HepG2 (cell line): ENCODE measurements around the gene UBXN2A. TPM values are rescaled to one million over a fixed set of nuclear protein-coding genes. Genes with fewer than 3 reads are reported as not detected.
A peak's percentile ranks its signal among the peaks of the same experiment; 100 is the strongest.

ENCODE experiments used
- ATAC-seq: fragments of 200-7000 bp; cut with Tn5 transposase; 3 replicates; pipeline ENCODE4 v1.9.1; 2020; ENCODE audit warnings: mild to moderate bottlenecking, moderate library complexity
- BruUV-seq: library from RNA; stranded (reverse); fragments of 400-500 nt; replicated peaks from 2 replicates; lab custom pipeline; 2021; lab: Mats Ljungman, UMichigan
- CTCF ChIA-PET: fragments of 300-600 bp; formaldehyde crosslinking; extraction: SDS; loops from one replicate; lab custom pipeline; 2021; ENCODE audit warnings: low total read pairs, inconsistent platforms, low intra/inter-chr PET ratio; lab: Yijun Ruan, JAX
- POLR2A ChIA-PET: fragments of 350-600 bp; sonication (Branson Sonifier 250); formaldehyde crosslinking; loops from one replicate; lab custom pipeline; 2020; ENCODE audit warnings: antibody characterized with exemption, inconsistent platforms; lab: Yijun Ruan, JAX
- DNase-seq: peaks from one replicate; pipeline ENCODE4 v3.0.0-alpha.2; 2015; ENCODE audit warnings: low spot score
- FAIRE-seq: peaks from 3 replicates; lab custom pipeline; 2011; peaks lifted over from hg19 to GRCh38; lab: Jason Lieb, UNC
- H2AFZ ChIP-seq: one replicate; pipeline ENCODE4 v1.6.1; 2011; ENCODE audit warnings: low read length, inconsistent platforms
- H3K27ac ChIP-seq: fragments of 300-600 bp; 3 replicates; pipeline ENCODE4 v1.8.0; 2011; ENCODE audit warnings: mixed run types, mild to moderate bottlenecking, mixed read lengths, low read length, inconsistent platforms; ENCODE audit not compliant: insufficient read depth; ENCODE audit errors: extremely low read length
- H3K27me3 ChIP-seq, 2 experiments: fragments of 200-600 bp in 1 of 2; 2 replicates in 1 of 2; 3 replicates in 1 of 2; pipeline versions ENCODE4 v1.6.0 to v1.8.0; 2011; ENCODE audit warnings: low read length in 2 of 2, mild to moderate bottlenecking in 2 of 2, moderate library complexity in 2 of 2, inconsistent platforms in 1 of 2; ENCODE audit not compliant: insufficient read depth in 2 of 2, control insufficient read depth in 1 of 2
- H3K36me3 ChIP-seq, 2 experiments: fragments of 200-600 bp in 1 of 2; replicated peaks in 1 of 2; 2 replicates in 1 of 2; 3 replicates in 1 of 2; pipeline versions ENCODE4 v1.5.1 to v1.8.0; 2011; ENCODE audit warnings: low read length in 2 of 2, inconsistent platforms in 1 of 2; ENCODE audit not compliant: insufficient read depth in 2 of 2, control insufficient read depth in 1 of 2
- H3K4me1 ChIP-seq: 2 replicates; pipeline ENCODE4 v1.5.1; 2012; ENCODE audit warnings: low read length, inconsistent platforms; ENCODE audit not compliant: insufficient read depth
- H3K4me2 ChIP-seq: 2 replicates; pipeline ENCODE4 v1.6.0; 2011; ENCODE audit warnings: low read depth, low read length, inconsistent platforms
- H3K4me3 ChIP-seq, 3 experiments: fragments of 200-600 bp in 1 of 3; sonication (generic), shearing (Covaris generic) in 1 of 3; replicated peaks in 1 of 3; 2 replicates each; pipeline ENCODE4 v1.5.1; 2011 to 2016; ENCODE audit warnings: low read length in 3 of 3, inconsistent platforms in 2 of 3, low read depth in 2 of 3, mild to moderate bottlenecking in 2 of 3, control low read depth in 1 of 3, mixed read lengths in 1 of 3; ENCODE audit not compliant: insufficient read depth in 1 of 3
- H3K79me2 ChIP-seq: one replicate; pipeline ENCODE4 v1.6.1; 2011; ENCODE audit warnings: low read length, inconsistent platforms; ENCODE audit not compliant: insufficient read depth
- H3K9ac ChIP-seq: 2 replicates; pipeline ENCODE4 v1.6.0; 2011; ENCODE audit warnings: mild to moderate bottlenecking, low read depth, low read length, inconsistent platforms; ENCODE audit not compliant: insufficient read depth
- H3K9me3 ChIP-seq: 2 replicates; pipeline ENCODE4 v1.5.1; 2012; ENCODE audit warnings: mild to moderate bottlenecking, low read length
- H4K20me1 ChIP-seq: 2 replicates; pipeline ENCODE4 v1.6.0; 2011; ENCODE audit warnings: inconsistent platforms, mild to moderate bottlenecking, low read length, moderate library complexity; ENCODE audit not compliant: insufficient read depth
- EED ChIP-seq: sonication (generic); formaldehyde crosslinking; IDR thresholded peaks from 2 replicates; pipeline ENCODE4 v1.5.0; 2020; ENCODE audit warnings: mild to moderate bottlenecking, missing genetic modification reagents
- ELF4 ChIP-seq: sonication (generic); formaldehyde crosslinking; IDR thresholded peaks from 2 replicates; pipeline ENCODE4 v1.5.0; 2020; ENCODE audit warnings: missing genetic modification reagents, mild to moderate bottlenecking, moderate library complexity, borderline replicate concordance
- FOXO1 ChIP-seq: sonication (generic); formaldehyde crosslinking; IDR thresholded peaks from 2 replicates; pipeline ENCODE4 v1.4.0; 2020; ENCODE audit warnings: missing genetic modification reagents
- HDAC2 ChIP-seq: sonication (generic); formaldehyde crosslinking; IDR thresholded peaks from 2 replicates; pipeline ENCODE4 v1.4.0; 2020; ENCODE audit warnings: missing genetic modification reagents
- KDM4B ChIP-seq: sonication (generic); formaldehyde crosslinking; IDR thresholded peaks from 2 replicates; pipeline ENCODE4 v1.4.0; 2020; ENCODE audit warnings: missing genetic modification reagents
- NFE2 ChIP-seq: sonication (generic); formaldehyde crosslinking; IDR thresholded peaks from 2 replicates; pipeline ENCODE4 v1.4.0; 2020; ENCODE audit warnings: missing genetic modification reagents
- RARG ChIP-seq: sonication (generic); formaldehyde crosslinking; IDR thresholded peaks from 2 replicates; pipeline ENCODE4 v1.4.0; 2020; ENCODE audit warnings: low read depth, mild to moderate bottlenecking, missing genetic modification reagents
- SOX6 ChIP-seq, 2 experiments: fragments of 450-650 bp in 1 of 2; sonication (generic) in 1 of 2; formaldehyde crosslinking in 1 of 2; IDR thresholded peaks; 2 replicates each; pipeline versions ENCODE4 v1.4.0 to v1.6.1; 2017 to 2020; ENCODE audit warnings: antibody characterized with exemption in 1 of 2, mild to moderate bottlenecking in 1 of 2, missing genetic modification reagents in 1 of 2
- TEAD3 ChIP-seq: optimal IDR thresholded peaks from 2 replicates; pipeline ENCODE3; 2016; ENCODE audit warnings: borderline replicate concordance
- ZEB1 ChIP-seq: IDR thresholded peaks from 2 replicates; pipeline ENCODE4 v1.6.1; 2012; ENCODE audit warnings: mild to moderate bottlenecking, low read depth, inconsistent platforms; ENCODE audit not compliant: insufficient replicate concordance
- ZFP91 ChIP-seq: sonication (generic); formaldehyde crosslinking; IDR thresholded peaks from 2 replicates; pipeline ENCODE4 v1.9.0; 2022; ENCODE audit warnings: missing genetic modification reagents, mild to moderate bottlenecking, borderline replicate concordance
- ZNF547 ChIP-seq: sonication (generic); formaldehyde crosslinking; IDR thresholded peaks from 2 replicates; pipeline ENCODE4 v1.5.1; 2020; ENCODE audit warnings: mild to moderate bottlenecking, missing genetic modification reagents
- WGBS: methylation state at CpG from one replicate; pipeline ENCODE4 v1.1.6; 2017; ENCODE audit warnings: low lambda C conversion rate; 5-methylcytosine and 5-hydroxymethylcytosine counted together
- in situ Hi-C: cut with HindIII; loops from 2 replicates; pipeline ENCODE4 v1.10.0; 2017; ENCODE audit warnings: low pct_unique_long_range_greater_than_20kb; ENCODE audit not compliant: extremely low pct_ligation_motif_present
- intact Hi-C: fragments of 100-400 bp; cut with micrococcal nuclease; formaldehyde crosslinking; loops from one replicate; pipeline ENCODE4 v1.10.0; 2022; ENCODE audit not compliant: unreplicated experiment
- polyA plus RNA-seq, 8 experiments: library from polyadenylated mRNA; depleted of rRNA in 3 of 8; stranded (reverse) in 7 of 8; unstranded in 1 of 8; fragments of >200 nt; fragmentation: Illumina TruSeq in 4 of 8; extraction: Trizol in 4 of 8; gene quantifications; 2 replicates each; pipeline versions ENCODE4 v1.2.1 to v1.2.3, GENCODE V29; 2011 to 2016; ENCODE audit warnings: low read depth in 4 of 8, missing spikeins in 1 of 8, mixed read lengths in 1 of 8; ENCODE audit not compliant: insufficient read depth in 1 of 8
- total RNA-seq, 5 experiments: library from RNA; depleted of rRNA; stranded (reverse); fragments of >200 nt; fragmentation: Illumina TruSeq; extraction: Trizol; gene quantifications; 2 replicates each; pipeline ENCODE4 v1.2.3, GENCODE V29; 2016; ENCODE audit warnings: low read depth in 1 of 5
- TF ChIP-seq, protein P1 (sequence below): sonication (generic); formaldehyde crosslinking; IDR thresholded peaks from 2 replicates; pipeline ENCODE4 v1.4.0; 2020; ENCODE audit warnings: missing genetic modification reagents

UBXN2A gene
- total and polyA plus RNA-seq, 2 of the 13 experiments (the other 11 are each of a cell fraction or from before 2014, with no cell fraction given) = 8.3 to 20.9 TPM

GRCh38 chr2:24020244-24020643, 80.0 kb downstream of the UBXN2A start:
- H3K27me3 ChIP-seq = no peaks in the 10 kb centered on the region
- DNase-seq (no peak), FAIRE-seq (no peak), ATAC-seq (no peak)
- no peak overlapping the region for H3K4me3 ChIP-seq
- no TSS peak for BruUV-seq
- no peaks in the 10 kb centered on the region for H4K20me1 ChIP-seq
- no peak overlapping the region for H3K9ac ChIP-seq
- H3K36me3 ChIP-seq = peaks cover 1 to 10% of the 10 kb centered on the region in 2 experiments; a peak in 2 of 5 replicates
- H3K27ac ChIP-seq = no peak overlapping the region
- H3K79me2 ChIP-seq = no peaks in the 10 kb centered on the region
- POLR2A ChIA-PET = interaction anchor here (1.2 kb wide), 1 partner anchor 63 kb away, joined by 4 read pairs; no protein-coding TSS in a partner anchor
- no peak overlapping the region for H2AFZ ChIP-seq
- in situ Hi-C loops = loop anchor here (5.0 to 10.0 kb wide), 2 partner anchors 42 to 145 kb away; no protein-coding TSS in a partner anchor
- no peak for TF ChIP-seq KDM4B (CRISPR knock-in tag)
- no peak for TF ChIP-seq NFE2 (CRISPR knock-in tag)
- no peak for TF ChIP-seq RARG (CRISPR knock-in tag)
- TF ChIP-seq, all 625 proteins: peak for 0
- Histone ChIP-seq H3K4me1 (peaks cover 55% of the 10 kb centered on the region), H3K9me3 (no peaks in the 10 kb centered on the region), H3K4me2 (no peak overlapping the region)
- 89% methylated on average over 4 of the region's 4 CpGs for WGBS
- CTCF ChIA-PET = interaction anchor here (3.2 to 3.4 kb wide), 2 partner anchors 40 to 144 kb away, joined by 36 to 37 read pairs; no protein-coding TSS in a partner anchor
- intact Hi-C loops = no loop called here

DNA sequence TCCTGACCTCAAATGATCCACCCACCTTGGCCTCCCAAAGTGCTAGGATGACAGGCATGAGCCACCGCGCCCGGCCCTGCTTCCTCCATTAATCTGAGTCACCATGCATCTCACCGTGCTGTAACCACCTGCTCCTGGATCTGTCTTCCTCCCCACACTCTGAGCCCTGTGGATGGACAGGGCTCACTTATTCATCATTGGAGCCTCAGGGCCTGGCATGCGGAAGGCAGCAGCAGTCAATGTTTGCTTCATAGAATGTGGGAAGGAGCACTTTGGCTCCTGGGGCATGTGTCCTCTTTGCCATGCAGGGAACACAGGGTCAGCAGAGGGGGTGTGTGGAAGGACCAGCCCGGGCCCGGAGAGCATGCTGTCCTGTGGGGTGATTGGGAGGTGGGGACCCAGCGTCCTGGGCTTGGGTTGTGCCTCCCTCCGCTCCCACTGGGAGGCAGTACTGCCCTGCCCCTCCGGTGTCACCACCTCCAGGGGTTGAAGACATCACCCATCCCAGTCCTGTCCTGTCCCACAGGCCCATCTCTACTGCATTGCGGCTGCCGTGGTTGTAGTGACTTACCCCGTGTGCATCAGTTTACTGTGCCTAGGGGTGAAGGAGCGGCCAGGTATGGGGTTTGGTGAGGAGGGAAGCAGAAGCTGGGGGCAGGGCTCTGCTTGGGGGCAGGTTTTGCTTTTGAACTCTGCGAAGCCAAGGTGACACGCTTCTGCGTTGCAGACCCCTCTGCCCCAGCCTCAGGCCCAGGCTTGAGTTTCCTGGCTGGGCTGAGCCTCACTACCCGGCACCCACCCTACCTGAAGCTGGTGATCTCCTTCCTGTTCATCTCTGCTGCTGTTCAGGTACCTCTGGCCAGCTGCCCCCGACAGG, 81.1 kb downstream of the UBXN2A start:
- peaks cover 3 to 15% of the 10 kb centered on the region in 2 experiments; a peak in 3 of 5 replicates for H3K36me3 ChIP-seq
- 70% methylated on average over 17 of the region's 19 CpGs for WGBS
- intact Hi-C loops (loop anchor here (1.0 kb wide), 4 partner anchors 26 to 143 kb away; partner anchors contain the start of genes TP53I3 and WDCP), in situ Hi-C loops (loop anchor here (5.0 to 10.0 kb wide), 2 partner anchors 41 to 143 kb away; no protein-coding TSS in a partner anchor)
- FAIRE-seq = peak; percentile 76
- H2AFZ ChIP-seq = no peak overlapping the region
- peaks cover 44% of the 10 kb centered on the region for H3K4me1 ChIP-seq
- H3K4me3 ChIP-seq = no peak overlapping the region
- H3K27ac ChIP-seq = peak overlapping the region; percentile 41
- no TSS peak for BruUV-seq
- ATAC-seq = peak; percentile 84
- no peaks in the 10 kb centered on the region for H3K9me3 ChIP-seq
- ChIA-PET POLR2A (interaction anchor here (1.1 to 3.5 kb wide), 8 partner anchors 24 to 94 kb away, joined by 4 to 23 read pairs (median 13); partner anchors contain the start of genes ATAD2B, SF3B6, TP53I3 and WDCP), CTCF (interaction anchor here (1.3 to 3.4 kb wide), 3 partner anchors 39 to 143 kb away, joined by 8 to 37 read pairs (median 36); partner anchors contain the start of gene TP53I3)
- DNase-seq = peak; percentile 61
- no peaks in the 10 kb centered on the region for H3K27me3 ChIP-seq
- no peak overlapping the region for H3K4me2 ChIP-seq
- no peak overlapping the region for H3K9ac ChIP-seq
- no peaks in the 10 kb centered on the region for H4K20me1 ChIP-seq
- no peaks in the 10 kb centered on the region for H3K79me2 ChIP-seq
- TF ChIP-seq TEAD3 (peak; percentile 39), SOX6 (IDR thresholded peaks at IDR 0.05) (no peak), SOX6 (CRISPR knock-in tag; IDR thresholded peaks at IDR 0.05) (peak; percentile 42; the same call in 1 of the 2 replicates), ELF4 (CRISPR knock-in tag) (no peak), HDAC2 (CRISPR knock-in tag) (peak; percentile 19; the same call in 1 of the 2 replicates), ZFP91 (CRISPR knock-in tag) (peak; percentile 65; the same call in 1 of the 2 replicates), FOXO1 (CRISPR knock-in tag) (peak; percentile 55; the same call in 1 of the 2 replicates), EED (CRISPR knock-in tag) (peak; percentile 83; the same call in 1 of the 2 replicates), ZNF547 (CRISPR knock-in tag) (0 out of 2 replicates have a peak, but pooled peaks have one; percentile 25), ZEB1 (peak; percentile 30)
- TF ChIP-seq, protein P1, sequence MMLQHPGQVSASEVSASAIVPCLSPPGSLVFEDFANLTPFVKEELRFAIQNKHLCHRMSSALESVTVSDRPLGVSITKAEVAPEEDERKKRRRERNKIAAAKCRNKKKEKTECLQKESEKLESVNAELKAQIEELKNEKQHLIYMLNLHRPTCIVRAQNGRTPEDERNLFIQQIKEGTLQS = 0 out of 2 replicates have a peak, but pooled peaks have one; percentile 22
